GM21515 (cell line): Measurements from ENCODE around the gene CMBL.
"Not testable (repeated sequence)": the region's sequence is repeated elsewhere in the genome, so short reads cannot be mapped to it uniquely, and the experiment has no call there.

Experiments
- ATAC-seq: cut with Tn5 transposase; IDR thresholded peaks from one replicate; pipeline ENCODE4 v1.9.1; 2021; ENCODE audit not compliant: unreplicated experiment

CMBL gene

GRCh38 chr5:10310835-10311570, 3.3 kb upstream of the CMBL start:
- not testable (repeated sequence) for ATAC-seq

- ATAC-seq, result no peak
Observed at GRCh38 chr5:10310066-10310779, 2.5 kb upstream of the CMBL start.

GRCh38 chr5:10308844-10309243, 1.1 kb upstream of the CMBL start:
- ATAC-seq, result no peak

- no peak for ATAC-seq
Observed at GRCh38 chr5:10306806-10307205, 896 bp downstream of the CMBL start.

GRCh38 chr5:10306114-10306513, 1.6 kb downstream of the CMBL start:
- ATAC-seq, result no peak

- ATAC-seq, result no peak
Observed at GRCh38 chr5:10304932-10305331, 2.8 kb downstream of the CMBL start.

GRCh38 chr5:10303699-10304170, 4.0 kb downstream of the CMBL start:
- ATAC-seq, result no peak

GRCh38 chr5:10303201-10303600, 4.5 kb downstream of the CMBL start:
- ATAC-seq, result no peak

- ATAC-seq, result no peak
Observed at GRCh38 chr5:10301842-10302610, 5.7 kb downstream of the CMBL start.

- no peak for ATAC-seq
Observed at GRCh38 chr5:10301266-10301665, 6.4 kb downstream of the CMBL start.

GRCh38 chr5:10300246-10300645, 7.5 kb downstream of the CMBL start:
- ATAC-seq, result no peak

- ATAC-seq, result no peak
Observed at GRCh38 chr5:10297646-10298204, 10.0 kb downstream of the CMBL start.

- ATAC-seq, result no peak
Observed at GRCh38 chr5:10295619-10296326, 11.9 kb downstream of the CMBL start.

GRCh38 chr5:10293907-10294662, 13.6 kb downstream of the CMBL start:
- ATAC-seq, result no peak

- ATAC-seq, result no peak
Observed at GRCh38 chr5:10291692-10292339, 15.9 kb downstream of the CMBL start.

- no peak for ATAC-seq
Observed at GRCh38 chr5:10290438-10290837, 17.3 kb downstream of the CMBL start.

- no peak for ATAC-seq
Observed at GRCh38 chr5:10289991-10290390, 17.7 kb downstream of the CMBL start.

- ATAC-seq, result no peak
Observed at GRCh38 chr5:10289353-10289752, 18.3 kb downstream of the CMBL start.

GRCh38 chr5:10288592-10289219, 19.0 kb downstream of the CMBL start:
- no peak for ATAC-seq
